ENCODE measurements around the gene DPY19L1. TPM values are rescaled to one million over a fixed set of nuclear protein-coding genes. Genes with fewer than 3 reads are reported as not detected.
"Not testable (repeated sequence)": the region's sequence is repeated elsewhere in the genome, so short reads cannot be mapped to it uniquely, and the experiment has no call there.

Gene DPY19L1
- total and polyA plus RNA-seq, 2 donors (not counting 3 experiments of a cell fraction or from before 2014, with no cell fraction given) = 30.9 to 53.1 TPM

- FAIRE-seq; DNase-seq (ENCODE audit: low read depth, low spot score); H4K20me1 ChIP-seq (replicated peaks; ENCODE audit: control insufficient read depth, extremely low read depth, insufficient read depth, low read length); intact Hi-C loops (cut with micrococcal nuclease); H3K4me1 ChIP-seq (ENCODE audit: control insufficient read depth, extremely low read depth, insufficient read depth, low read length); H3K4me2 ChIP-seq (ENCODE audit: insufficient read depth, low read length); H3K9me3 ChIP-seq (replicated peaks; ENCODE audit: control insufficient read depth, insufficient read depth, low read length); CTCF ChIA-PET; dilution Hi-C loops (cut with MboI; ENCODE audit: extremely low pct_ligation_motif_present, low sequenced_read_pairs); H3K36me3 ChIP-seq (ENCODE audit: control insufficient read depth in 2 of 2, extremely low read depth in 1 of 2, insufficient read depth in 2 of 2, low read length in 2 of 2); H3K4me3 ChIP-seq (replicated peaks in 1 of 3; ENCODE audit: insufficient read depth in 1 of 3, low read depth in 1 of 3, low read length in 3 of 3); H3K9ac ChIP-seq (replicated peaks; ENCODE audit: extremely low read depth, insufficient read depth, low read length); H2AFZ ChIP-seq (ENCODE audit: low read depth, low read length); H3K9me1 ChIP-seq (replicated peaks; ENCODE audit: control insufficient read depth, extremely low read depth, insufficient read depth, low read length); POLR2A ChIA-PET; H3K27me3 ChIP-seq (ENCODE audit: control insufficient read depth in 2 of 2, insufficient read depth in 2 of 2, low read length in 2 of 2); BruUV-seq (replicated peaks); H3K27ac ChIP-seq (ENCODE audit: insufficient read depth, low read depth, low read length); H3K79me2 ChIP-seq (ENCODE audit: control insufficient read depth, insufficient read depth, low read length): not testable (repeated sequence)
Measured at GRCh38 chr7:35058571-35058970, 21.3 kb upstream of the DPY19L1 start.

- CTCF ChIA-PET; H3K4me2 ChIP-seq (ENCODE audit: insufficient read depth, low read length); H3K4me3 ChIP-seq (replicated peaks in 1 of 3; ENCODE audit: insufficient read depth in 1 of 3, low read depth in 1 of 3, low read length in 3 of 3); POLR2A ChIA-PET; H3K4me1 ChIP-seq (ENCODE audit: control insufficient read depth, extremely low read depth, insufficient read depth, low read length); H3K9me3 ChIP-seq (replicated peaks; ENCODE audit: control insufficient read depth, insufficient read depth, low read length); DNase-seq (ENCODE audit: low read depth, low spot score); dilution Hi-C loops (cut with MboI; ENCODE audit: extremely low pct_ligation_motif_present, low sequenced_read_pairs); H4K20me1 ChIP-seq (replicated peaks; ENCODE audit: control insufficient read depth, extremely low read depth, insufficient read depth, low read length); H2AFZ ChIP-seq (ENCODE audit: low read depth, low read length); H3K9me1 ChIP-seq (replicated peaks; ENCODE audit: control insufficient read depth, extremely low read depth, insufficient read depth, low read length); BruUV-seq (replicated peaks); H3K27ac ChIP-seq (ENCODE audit: insufficient read depth, low read depth, low read length); H3K9ac ChIP-seq (replicated peaks; ENCODE audit: extremely low read depth, insufficient read depth, low read length); FAIRE-seq; H3K79me2 ChIP-seq (ENCODE audit: control insufficient read depth, insufficient read depth, low read length); H3K27me3 ChIP-seq (ENCODE audit: control insufficient read depth in 2 of 2, insufficient read depth in 2 of 2, low read length in 2 of 2); intact Hi-C loops (cut with micrococcal nuclease); H3K36me3 ChIP-seq (ENCODE audit: control insufficient read depth in 2 of 2, extremely low read depth in 1 of 2, insufficient read depth in 2 of 2, low read length in 2 of 2): not testable (repeated sequence)
Measured at GRCh38 chr7:35057505-35058451, 20.5 kb upstream of the DPY19L1 start.
